SK-N-SH treated with all-trans-retinoic acid at 6 μM for 48 hours (cell line): Measurements from ENCODE around the gene HLA-DRA.

Experiments used
- ARNTL ChIP-seq: fragments of 450-650 bp; formaldehyde crosslinking; IDR thresholded peaks from 2 replicates; pipeline ENCODE4 v1.5.0; 2020; ENCODE audit warnings: low read depth, mild to moderate bottlenecking, moderate library complexity, borderline replicate concordance
- CREB5 ChIP-seq: fragments of 250-450 bp; sonication (Bioruptor Pico); IDR thresholded peaks from 2 replicates; pipeline ENCODE4 v1.5.1; 2020; ENCODE audit warnings: low read depth, mild to moderate bottlenecking, moderate library complexity
- CSDC2 ChIP-seq: fragments of 250-450 bp; sonication (Bioruptor Pico); IDR thresholded peaks from 2 replicates; pipeline ENCODE4 v1.5.0; 2020; ENCODE audit warnings: mild to moderate bottlenecking, moderate library complexity
- ESRRG ChIP-seq: fragments of 250-450 bp; sonication (Bioruptor Pico); IDR thresholded peaks from 2 replicates; pipeline ENCODE4 v1.6.1; 2021; ENCODE audit warnings: mild to moderate bottlenecking
- ISL1 ChIP-seq: fragments of 250-450 bp; sonication (Bioruptor Pico); IDR thresholded peaks from 2 replicates; pipeline ENCODE4 v2.1.2; 2022; ENCODE audit warnings: mild to moderate bottlenecking, moderate library complexity
- POU6F1 ChIP-seq: fragments of 250-450 bp; sonication (Bioruptor Pico); IDR thresholded peaks from 2 replicates; pipeline ENCODE4 v1.8.0; 2021; ENCODE audit warnings: low read depth, mild to moderate bottlenecking, moderate library complexity, borderline replicate concordance
- RARB ChIP-seq: fragments of 250-450 bp; sonication (Bioruptor Pico); IDR thresholded peaks from 2 replicates; pipeline ENCODE4 v1.8.0; 2021; ENCODE audit warnings: mild to moderate bottlenecking, moderate library complexity
- TOX ChIP-seq: fragments of 250-450 bp; sonication (Bioruptor Pico); IDR thresholded peaks from 2 replicates; pipeline ENCODE4 v1.8.0; 2021; ENCODE audit warnings: mild to moderate bottlenecking, moderate library complexity, borderline replicate concordance

GRCh38 chr6:32436186-32436585, 3.5 kb upstream of the HLA-DRA start:
- no peak for TF ChIP-seq CREB5 (CRISPR knock-in tag)
- no peak for TF ChIP-seq POU6F1 (CRISPR knock-in tag)
- no peak for TF ChIP-seq ARNTL (CRISPR knock-in tag)
- TF ChIP-seq ESRRG, result no peak
- TF ChIP-seq TOX (CRISPR knock-in tag), result no peak
- TF ChIP-seq ISL1 (CRISPR knock-in tag), result no peak
- no peak for TF ChIP-seq CSDC2
- no peak for TF ChIP-seq RARB (CRISPR knock-in tag)
